ACC112 (cell line): ENCODE results near the gene TMEM9B.
"Not testable (repeated sequence)": the region's sequence is repeated elsewhere in the genome, so short reads cannot be mapped to it uniquely, and the experiment has no call there.

Source experiments
- H2AFZ ChIP-seq: fragments of 200-600 bp; sonication (generic); one replicate; pipeline ENCODE4 v1.6.0; 2017; ENCODE audit warnings: antibody characterized with exemption, low read length; ENCODE audit not compliant: unreplicated experiment
- H3K27ac ChIP-seq: fragments of 200-600 bp; sonication (generic); 2 replicates; pipeline ENCODE4 v1.5.1; 2014; ENCODE audit warnings: low read depth, mild to moderate bottlenecking, antibody characterized with exemption, low read length, moderate library complexity
- H3K27me3 ChIP-seq: fragments of 200-600 bp; sonication (generic); 2 replicates; pipeline ENCODE4 v1.6.1; 2014; ENCODE audit warnings: mild to moderate bottlenecking, antibody characterized with exemption, low read length, moderate library complexity, mixed read lengths; ENCODE audit not compliant: insufficient read depth
- H3K36me3 ChIP-seq: fragments of 200-600 bp; sonication (generic); 2 replicates; pipeline ENCODE4 v1.6.1; 2016; ENCODE audit warnings: mild to moderate bottlenecking, antibody characterized with exemption, low read length, moderate library complexity, mixed read lengths; ENCODE audit not compliant: insufficient read depth
- H3K4me1 ChIP-seq: fragments of 200-600 bp; sonication (generic); one replicate; pipeline ENCODE4 v1.6.1; 2016; ENCODE audit warnings: low read length, mixed read lengths; ENCODE audit not compliant: insufficient read depth, unreplicated experiment, control insufficient read depth
- H3K4me3 ChIP-seq: fragments of 200-600 bp; sonication (generic); 2 replicates; pipeline ENCODE4 v1.5.1; 2014; ENCODE audit warnings: mild to moderate bottlenecking, low read depth, low read length
- H3K79me2 ChIP-seq: fragments of 200-600 bp; sonication (generic); one replicate; pipeline ENCODE4 v1.6.0; 2016; ENCODE audit warnings: low read length; ENCODE audit not compliant: control insufficient read depth, unreplicated experiment, insufficient read depth

Gene TMEM9B

DNA sequence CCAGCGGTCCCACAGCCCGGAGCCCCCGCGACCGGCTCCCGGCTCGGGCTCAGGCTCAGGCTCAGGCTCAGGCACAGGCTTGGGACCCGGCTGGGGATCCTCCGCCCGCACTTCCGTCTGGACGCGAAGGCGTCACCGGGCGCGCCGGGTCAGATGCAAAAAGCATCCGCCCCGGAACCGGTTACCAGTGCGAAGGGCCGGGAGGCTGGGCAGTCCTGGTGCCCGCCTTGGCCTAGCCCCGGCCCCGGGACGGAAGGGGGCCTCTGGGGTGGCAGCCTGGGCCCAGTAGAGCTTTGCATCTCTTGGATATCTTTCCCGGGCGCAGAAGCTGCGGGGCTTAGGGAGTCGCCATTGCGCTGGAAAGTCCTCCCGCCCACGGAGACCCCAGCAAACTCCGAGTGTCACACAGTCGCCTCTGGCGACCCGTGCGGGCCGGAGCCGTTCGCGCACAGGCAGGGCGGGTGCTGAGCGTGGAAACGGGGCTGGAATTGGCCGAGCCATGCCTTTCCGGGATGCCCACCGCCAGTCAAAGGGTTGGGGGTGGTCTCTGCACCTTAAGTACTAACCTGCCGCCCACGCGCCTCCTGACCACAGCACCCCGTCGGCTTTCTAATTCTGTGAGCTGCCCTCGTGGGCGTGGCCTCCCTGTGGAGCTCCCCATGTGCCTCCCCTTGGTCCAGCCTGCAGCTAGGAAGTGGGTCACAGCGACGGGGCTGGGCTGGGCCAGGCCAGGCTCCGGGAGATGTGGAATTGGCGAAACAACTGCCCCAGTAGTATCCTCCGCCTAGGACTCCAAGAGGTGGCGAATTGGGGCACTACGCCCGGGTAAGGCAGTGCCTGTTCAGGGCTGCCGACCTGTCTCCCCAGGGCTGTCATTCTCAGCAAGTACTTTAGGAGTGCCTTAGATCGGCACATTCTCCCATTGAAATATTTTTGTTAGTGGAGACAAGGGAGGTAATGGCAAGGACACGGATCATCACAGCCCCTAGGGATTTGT, at the start of gene TMEM9B:
Gene TMEM9B, minus strand, starts transcription at position 119 of the 997 bp plus-strand sequence. CDS start 129 bp downstream, outside the sequence.
- H3K79me2 ChIP-seq: peaks cover 27% of the 10 kb centered on the region
- H2AFZ ChIP-seq: peak within 1 kb of the TSS; percentile 81
- H3K4me1 ChIP-seq: peaks cover 22% of the 10 kb centered on the region
- H3K27me3 ChIP-seq: no peaks in the 10 kb centered on the region
- H3K36me3 ChIP-seq: no peaks in the 10 kb centered on the region
- H3K4me3 ChIP-seq: peak within 1 kb of the TSS; percentile 82
- H3K27ac ChIP-seq: peak within 1 kb of the TSS; percentile 77

DNA sequence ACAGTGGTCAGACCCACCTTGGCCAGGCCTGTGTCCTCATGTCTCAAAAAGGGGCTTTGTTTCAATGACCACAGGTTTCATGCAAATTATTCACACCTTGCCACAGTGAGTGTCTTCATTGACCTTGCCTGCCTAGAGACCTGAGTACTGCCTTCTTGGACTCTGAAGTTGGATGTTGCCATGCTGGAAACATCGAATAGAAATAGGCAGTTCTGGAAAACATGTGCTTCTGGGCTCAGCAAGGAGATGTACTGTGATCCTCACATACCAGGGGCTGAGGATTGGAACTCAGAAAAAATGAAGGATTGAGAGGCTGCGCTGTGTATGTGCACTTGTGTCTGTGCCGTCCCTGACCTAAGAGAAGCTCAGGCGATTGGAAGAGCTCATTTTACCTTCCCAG, 49.1 kb upstream of the TMEM9B start:
- no peak overlapping the region for H3K27ac ChIP-seq
- H3K4me1 ChIP-seq: peaks cover 5% of the 10 kb centered on the region
- H3K36me3 ChIP-seq: no peaks in the 10 kb centered on the region
- H3K4me3 ChIP-seq: no peak overlapping the region
- H3K27me3 ChIP-seq: no peaks in the 10 kb centered on the region
- no peaks in the 10 kb centered on the region for H3K79me2 ChIP-seq
- H2AFZ ChIP-seq: no peak overlapping the region

DNA sequence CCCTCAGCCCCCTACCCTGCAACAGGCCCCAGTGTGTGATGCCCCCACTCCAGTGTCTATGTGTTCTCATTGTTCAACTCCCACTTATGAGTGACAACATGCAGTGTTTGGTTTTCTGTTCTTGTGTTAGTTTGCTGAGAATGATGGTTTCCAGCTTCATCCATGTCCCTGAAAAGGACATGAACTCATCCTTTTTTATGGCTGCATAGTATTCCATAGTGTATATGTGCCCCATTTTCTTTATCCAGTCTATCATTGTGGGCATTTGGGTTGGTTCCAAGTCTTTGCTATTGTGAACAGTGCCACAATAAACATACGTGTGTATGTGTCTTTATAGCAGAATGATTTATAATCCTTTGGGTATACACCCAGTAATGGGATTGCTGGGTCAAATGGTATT, 45.3 kb upstream of the TMEM9B start:
- not testable (repeated sequence) for H3K4me3 ChIP-seq, H3K27ac ChIP-seq, H3K36me3 ChIP-seq, H3K4me1 ChIP-seq, H3K79me2 ChIP-seq, H2AFZ ChIP-seq
- peaks cover 16% of the 10 kb centered on the region for H3K27me3 ChIP-seq

DNA sequence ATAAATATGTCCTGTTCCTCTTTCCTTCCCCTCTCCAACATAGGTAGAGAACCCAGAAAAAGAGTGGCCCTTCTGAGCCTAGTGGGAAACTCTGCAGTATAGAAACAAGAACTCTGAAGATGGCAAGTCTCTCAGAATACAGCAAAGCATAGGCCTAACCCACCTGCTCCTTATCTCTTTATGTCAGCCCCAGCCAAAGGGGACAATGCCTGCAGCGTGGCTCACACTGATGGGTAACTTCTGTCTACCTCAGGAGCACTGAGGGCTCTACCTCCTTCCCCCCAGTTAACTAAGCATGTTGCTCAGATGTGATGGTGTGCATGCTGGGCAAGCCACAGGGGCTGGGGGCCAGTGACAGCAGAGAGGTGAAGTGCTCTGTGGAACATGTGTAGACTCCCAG, 44.4 kb upstream of the TMEM9B start:
- Histone ChIP-seq H2AFZ (no peak overlapping the region), H3K27me3 (peaks cover 24% of the 10 kb centered on the region), H3K36me3 (no peaks in the 10 kb centered on the region), H3K27ac (no peak overlapping the region), H3K79me2 (no peaks in the 10 kb centered on the region), H3K4me1 (no peaks in the 10 kb centered on the region), H3K4me3 (no peak overlapping the region)

DNA sequence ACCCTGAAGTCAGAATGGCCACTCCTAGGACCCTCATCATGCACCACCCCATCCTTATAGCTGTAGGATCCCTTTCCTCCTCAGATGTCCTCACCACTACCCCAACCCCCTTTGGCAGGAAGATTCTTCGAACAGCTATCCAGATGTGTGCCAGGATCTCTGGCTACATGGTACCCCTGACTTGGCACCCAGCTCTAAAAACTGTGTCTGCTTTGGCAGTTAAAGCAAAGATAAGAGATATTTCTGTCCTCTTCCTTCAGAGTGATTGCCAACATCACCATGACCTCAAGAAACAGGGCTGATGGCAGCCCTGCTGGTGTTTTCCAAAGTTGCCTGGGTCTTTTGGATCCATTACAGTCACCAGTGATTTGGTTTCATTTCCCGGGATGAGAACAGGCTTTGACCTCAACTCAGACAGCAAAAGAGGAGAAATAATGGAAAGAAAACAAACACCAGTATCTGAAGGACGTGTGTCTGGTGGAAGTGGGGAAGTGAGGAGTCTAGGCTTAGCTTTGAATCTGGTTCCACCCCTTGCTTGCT, 43.8 kb upstream of the TMEM9B start:
- Histone ChIP-seq H3K4me1 (peaks cover 3% of the 10 kb centered on the region), H3K79me2 (peaks cover 2% of the 10 kb centered on the region), H3K4me3 (no peak overlapping the region), H3K36me3 (no peaks in the 10 kb centered on the region), H3K27ac (no peak overlapping the region), H3K27me3 (peaks cover 29% of the 10 kb centered on the region), H2AFZ (no peak overlapping the region)

DNA sequence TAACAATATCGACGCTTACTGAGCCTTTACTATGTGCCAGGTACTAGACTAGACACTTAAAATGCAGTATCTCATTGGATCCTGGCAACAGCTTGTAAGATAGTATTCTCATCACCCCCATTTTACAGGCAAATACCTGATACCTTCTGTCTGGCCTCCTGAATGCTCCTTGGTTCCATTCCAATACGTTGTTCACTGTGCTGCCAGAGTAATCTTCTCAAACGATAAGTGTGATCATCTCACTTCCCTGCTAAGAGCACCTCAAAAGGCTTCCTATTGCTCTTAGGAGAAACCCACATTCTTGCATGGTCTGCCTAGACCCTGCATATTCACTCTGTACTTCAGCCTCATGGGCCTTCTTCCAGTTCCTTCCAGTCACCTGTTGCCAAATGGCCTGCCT, 40.8 kb upstream of the TMEM9B start:
- peaks cover 18% of the 10 kb centered on the region for H3K4me1 ChIP-seq
- H3K36me3 ChIP-seq: no peaks in the 10 kb centered on the region
- no peak overlapping the region for H2AFZ ChIP-seq
- peaks cover 20% of the 10 kb centered on the region for H3K79me2 ChIP-seq
- peaks cover 29% of the 10 kb centered on the region for H3K27me3 ChIP-seq
- no peak overlapping the region; the same call in 1 of the 2 replicates for H3K4me3 ChIP-seq
- no peak overlapping the region for H3K27ac ChIP-seq

DNA sequence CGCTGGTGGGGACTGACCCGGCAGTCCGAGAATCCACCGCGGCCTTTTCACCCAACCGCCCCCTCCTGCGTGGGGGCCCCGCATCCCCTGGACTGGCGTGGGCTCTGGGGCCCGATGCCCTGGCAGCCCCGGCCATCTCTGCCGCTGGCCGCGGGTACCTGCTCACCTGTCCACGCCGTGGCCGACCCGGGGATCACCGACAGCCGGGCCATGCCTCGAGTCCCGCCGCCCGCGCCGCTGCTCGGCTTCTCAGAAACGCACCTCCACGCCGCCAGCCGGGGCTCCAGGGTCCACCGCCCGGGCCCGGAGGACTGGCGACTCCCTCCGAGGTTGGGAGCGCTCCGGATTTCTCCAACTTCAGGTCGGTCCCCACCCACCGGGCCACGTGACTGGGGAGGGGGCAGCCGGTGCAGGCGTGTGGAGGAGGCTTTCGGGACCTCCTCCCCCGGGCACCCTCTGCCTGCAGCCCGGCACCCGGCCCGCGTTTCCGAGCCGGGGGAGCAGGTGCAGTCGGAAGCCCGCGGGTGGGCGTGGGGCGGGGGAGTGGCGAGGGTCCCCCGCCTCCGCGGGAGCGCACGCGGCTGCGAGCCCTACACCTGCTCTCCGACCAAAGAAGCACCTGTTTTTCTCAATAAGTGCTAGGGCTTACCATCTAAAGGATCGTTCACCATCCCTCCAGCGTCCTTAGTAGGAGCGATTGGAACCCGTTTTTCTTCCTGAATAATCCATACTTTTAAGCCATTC, 40.1 kb upstream of the TMEM9B start:
- Histone ChIP-seq H3K4me3 (peak overlapping the region; percentile 87), H3K27me3 (peaks cover 29% of the 10 kb centered on the region)

DNA sequence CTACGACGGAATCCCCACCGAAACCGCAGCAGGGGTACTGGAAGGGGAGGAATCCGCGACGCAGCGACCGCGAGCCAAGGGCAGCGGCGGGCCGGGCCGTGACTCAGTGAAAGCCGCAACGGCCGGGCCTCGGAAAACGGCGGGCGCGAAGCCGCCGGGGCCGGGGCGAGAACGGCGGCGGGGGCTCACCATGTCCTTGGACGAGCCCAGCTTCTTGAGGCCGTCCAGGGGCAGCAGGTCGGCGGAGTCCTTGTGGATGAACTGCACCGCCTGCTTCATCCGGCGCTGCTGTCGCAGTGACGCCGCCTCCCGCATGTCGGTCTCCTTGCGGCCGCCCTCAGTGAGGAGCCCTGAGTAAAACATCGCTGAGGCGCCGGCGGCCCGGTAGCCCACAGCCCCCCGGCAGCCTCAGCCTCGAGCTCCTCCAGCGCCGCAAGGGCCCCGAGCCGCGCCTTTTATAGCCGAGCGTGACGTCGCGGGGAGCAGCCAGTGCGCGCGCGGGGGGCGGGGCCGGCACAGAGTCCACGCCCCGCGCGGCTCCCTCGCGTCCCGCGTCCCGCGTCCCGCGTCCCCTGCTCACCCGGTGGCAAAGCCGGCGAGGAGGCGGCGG, 39.4 kb upstream of the TMEM9B start, which contains the start of gene NRIP3:
Gene NRIP3, minus strand, starts transcription at position 429 of the 610 bp plus-strand sequence. Its CDS starts 66 bp downstream, at position 363.
- Histone ChIP-seq H2AFZ (peak within 1 kb of the TSS; percentile 73), H3K27ac (no peak within 1 kb of the TSS), H3K36me3 (no peaks in the 10 kb centered on the region), H3K4me3 (peak within 1 kb of the TSS; percentile 87), H3K79me2 (peaks cover 21% of the 10 kb centered on the region), H3K4me1 (peaks cover 18% of the 10 kb centered on the region), H3K27me3 (peaks cover 29% of the 10 kb centered on the region)

More for the DNA sequence above, 40.1 kb upstream of the TMEM9B start:
- H3K4me1 ChIP-seq: peaks cover 18% of the 10 kb centered on the region
- peaks cover 21% of the 10 kb centered on the region for H3K79me2 ChIP-seq
- no peak overlapping the region for H3K27ac ChIP-seq
- no peaks in the 10 kb centered on the region for H3K36me3 ChIP-seq
- H2AFZ ChIP-seq: peak overlapping the region; percentile 15

DNA sequence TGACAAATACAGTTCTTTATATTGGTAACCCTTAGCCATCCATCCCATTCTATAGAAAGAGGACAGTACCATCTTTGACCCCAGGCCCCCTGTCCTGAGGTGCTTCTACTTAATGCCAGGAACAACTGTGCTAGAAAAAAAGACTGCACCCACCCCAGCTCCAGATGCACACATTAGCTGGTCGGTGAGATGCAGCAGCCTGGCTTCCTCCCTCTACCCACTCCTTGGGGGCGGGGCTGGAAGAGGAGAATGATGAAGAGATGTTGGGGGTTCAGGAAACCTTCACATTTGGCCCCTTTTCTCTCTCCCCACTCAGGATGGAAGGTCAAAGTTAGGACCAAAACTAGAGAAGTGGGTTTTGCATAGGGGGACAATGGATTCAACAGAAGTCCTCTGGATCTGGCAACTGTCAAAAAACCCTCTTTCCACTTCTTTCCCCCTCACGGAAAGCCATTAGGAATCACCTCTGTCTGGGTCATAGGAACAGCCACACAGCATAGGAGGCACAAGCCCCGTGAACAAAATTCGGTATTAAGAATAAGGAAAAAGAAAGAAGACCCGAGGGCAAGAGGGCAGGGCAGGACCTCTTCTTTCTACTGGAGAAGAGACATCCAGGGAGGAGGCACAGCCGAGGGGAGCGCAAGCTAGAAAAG, 38.8 kb upstream of the TMEM9B start:
- H3K27ac ChIP-seq: no peak overlapping the region
- peaks cover 18% of the 10 kb centered on the region for H3K4me1 ChIP-seq
- peaks cover 23% of the 10 kb centered on the region for H3K79me2 ChIP-seq
- H3K27me3 ChIP-seq: peaks cover 29% of the 10 kb centered on the region
- H3K4me3 ChIP-seq: peak overlapping the region; percentile 87
- H2AFZ ChIP-seq: peak overlapping the region; percentile 73
- no peaks in the 10 kb centered on the region for H3K36me3 ChIP-seq

DNA sequence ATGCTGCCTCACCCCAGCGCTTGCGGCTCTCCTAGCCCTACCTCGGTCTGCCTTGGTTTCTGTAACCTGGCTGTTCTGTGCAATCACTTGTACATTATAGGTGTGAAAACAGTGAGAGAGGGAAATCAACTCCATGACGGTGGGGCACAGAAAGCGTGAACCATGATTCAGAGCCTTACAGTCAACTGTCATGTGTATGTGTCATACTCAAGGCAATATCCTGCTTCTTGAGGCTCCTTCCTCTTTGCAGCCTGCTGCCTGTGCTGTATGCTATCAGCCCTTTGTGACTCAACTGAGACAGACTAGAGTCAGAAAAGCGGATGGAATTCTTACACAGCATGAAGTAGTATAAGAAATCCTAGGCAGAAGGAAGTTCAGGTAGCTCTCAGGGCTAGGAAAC, 37.5 kb upstream of the TMEM9B start:
- H3K36me3 ChIP-seq: no peaks in the 10 kb centered on the region
- no peak overlapping the region for H2AFZ ChIP-seq
- H3K27me3 ChIP-seq: peaks cover 26% of the 10 kb centered on the region
- H3K79me2 ChIP-seq: peaks cover 23% of the 10 kb centered on the region
- no peak overlapping the region for H3K27ac ChIP-seq
- peak overlapping the region; percentile 30 for H3K4me3 ChIP-seq
- peaks cover 18% of the 10 kb centered on the region for H3K4me1 ChIP-seq
